Measurements from ENCODE around the gene C8G.

C8G gene

GRCh38 chr9:136968333-136969127, 23.5 kb downstream of the C8G start:
- DNase-seq (ENCODE audit: low spot score), result no peak

GRCh38 chr9:136969150-136969549, 24.1 kb downstream of the C8G start:
- DNase-seq (ENCODE audit: low spot score), result no peak

- no peak for DNase-seq (ENCODE audit: low spot score)
These were observed 24.7 kb downstream of the C8G start for GRCh38 chr9:136969774-136970173.

GRCh38 chr9:136970361-136970760, 25.3 kb downstream of the C8G start:
- DNase-seq (ENCODE audit: low spot score), result peak; percentile 44

GRCh38 chr9:136971746-136972145, 26.7 kb downstream of the C8G start:
- DNase-seq (ENCODE audit: low spot score), result no peak

- no peak for DNase-seq (ENCODE audit: low spot score)
These were observed 27.3 kb downstream of the C8G start for GRCh38 chr9:136972335-136972734.

GRCh38 chr9:136972743-136973142, 27.7 kb downstream of the C8G start:
- DNase-seq (ENCODE audit: low spot score), result no peak

GRCh38 chr9:136973618-136974617, 28.9 kb downstream of the C8G start:
- no peak for DNase-seq (ENCODE audit: low spot score)

- DNase-seq (ENCODE audit: low spot score), result no peak
These were observed 29.9 kb downstream of the C8G start for GRCh38 chr9:136974817-136975535.

GRCh38 chr9:136975644-136976043, 30.6 kb downstream of the C8G start:
- peak; percentile 51 for DNase-seq (ENCODE audit: low spot score)

GRCh38 chr9:136977223-136977622, 32.2 kb downstream of the C8G start, which contains the start of gene PTGDS:
Gene PTGDS, plus strand, starts transcription at chr9:136977504. Its CDS starts 75 bp downstream, at chr9:136977579.
- no peak for DNase-seq (ENCODE audit: low spot score)

GRCh38 chr9:136977649-136978072, 32.6 kb downstream of the C8G start:
- DNase-seq (ENCODE audit: low spot score), result no peak

- peak; percentile 55 for DNase-seq (ENCODE audit: low spot score)
These were observed 33.2 kb downstream of the C8G start for GRCh38 chr9:136978073-136978864.

- no peak for DNase-seq (ENCODE audit: low spot score)
These were observed 34.0 kb downstream of the C8G start for GRCh38 chr9:136978865-136979544.

- no peak for DNase-seq (ENCODE audit: low spot score)
These were observed 34.9 kb downstream of the C8G start for GRCh38 chr9:136979769-136980587.

- no peak for DNase-seq (ENCODE audit: low spot score)
These were observed 35.8 kb downstream of the C8G start for GRCh38 chr9:136980669-136981478.

- DNase-seq (ENCODE audit: low spot score), result no peak
These were observed 36.7 kb downstream of the C8G start for GRCh38 chr9:136981588-136982231.

All from NAMALWA (cell line).